ENCODE data around the gene DR1. TPM values are rescaled to one million over a fixed set of nuclear protein-coding genes. Genes with fewer than 3 reads are reported as not detected.
A peak's percentile ranks its signal among the peaks of the same experiment; 100 is the strongest.

Gene DR1
- total RNA-seq, 1 donor from 2014 or later = 52.3 TPM

DNA sequence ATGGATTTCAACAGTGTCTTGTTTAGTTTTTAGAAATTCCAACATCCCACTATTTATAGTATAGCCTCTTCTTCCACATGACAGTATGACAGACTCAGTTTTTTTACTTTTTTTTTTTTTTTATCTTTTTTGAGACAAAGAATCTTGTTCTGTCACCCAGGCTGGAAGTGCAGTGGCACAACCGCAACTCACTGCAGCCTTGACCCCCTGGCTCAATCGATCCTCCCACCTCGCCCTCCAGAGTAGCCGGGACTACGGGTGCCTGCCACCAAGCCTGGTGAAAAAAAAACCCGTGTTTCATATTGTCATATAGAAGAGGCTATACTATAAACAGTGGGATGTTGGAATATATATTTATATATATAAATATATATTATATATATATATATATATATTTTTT lies 1.2 kb upstream of the DR1 start:
- H3K36me3 ChIP-seq = no peaks in the 10 kb centered on the region
- H3K4me1 ChIP-seq = peaks cover 21% of the 10 kb centered on the region
- no peak overlapping the region for H3K4me3 ChIP-seq
- DNase-seq (no peak), ATAC-seq (no peak)
- no peak overlapping the region for H3K27ac ChIP-seq
- TF ChIP-seq, protein P1, sequence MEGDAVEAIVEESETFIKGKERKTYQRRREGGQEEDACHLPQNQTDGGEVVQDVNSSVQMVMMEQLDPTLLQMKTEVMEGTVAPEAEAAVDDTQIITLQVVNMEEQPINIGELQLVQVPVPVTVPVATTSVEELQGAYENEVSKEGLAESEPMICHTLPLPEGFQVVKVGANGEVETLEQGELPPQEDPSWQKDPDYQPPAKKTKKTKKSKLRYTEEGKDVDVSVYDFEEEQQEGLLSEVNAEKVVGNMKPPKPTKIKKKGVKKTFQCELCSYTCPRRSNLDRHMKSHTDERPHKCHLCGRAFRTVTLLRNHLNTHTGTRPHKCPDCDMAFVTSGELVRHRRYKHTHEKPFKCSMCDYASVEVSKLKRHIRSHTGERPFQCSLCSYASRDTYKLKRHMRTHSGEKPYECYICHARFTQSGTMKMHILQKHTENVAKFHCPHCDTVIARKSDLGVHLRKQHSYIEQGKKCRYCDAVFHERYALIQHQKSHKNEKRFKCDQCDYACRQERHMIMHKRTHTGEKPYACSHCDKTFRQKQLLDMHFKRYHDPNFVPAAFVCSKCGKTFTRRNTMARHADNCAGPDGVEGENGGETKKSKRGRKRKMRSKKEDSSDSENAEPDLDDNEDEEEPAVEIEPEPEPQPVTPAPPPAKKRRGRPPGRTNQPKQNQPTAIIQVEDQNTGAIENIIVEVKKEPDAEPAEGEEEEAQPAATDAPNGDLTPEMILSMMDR (IDR thresholded peaks at IDR 0.05) = no peak
- intact Hi-C loops (cut with DNase I) = no loop called here
- no peaks in the 10 kb centered on the region for H3K9me3 ChIP-seq
- H3K27me3 ChIP-seq (ENCODE audit: low read depth) = no peaks in the 10 kb centered on the region

DNA sequence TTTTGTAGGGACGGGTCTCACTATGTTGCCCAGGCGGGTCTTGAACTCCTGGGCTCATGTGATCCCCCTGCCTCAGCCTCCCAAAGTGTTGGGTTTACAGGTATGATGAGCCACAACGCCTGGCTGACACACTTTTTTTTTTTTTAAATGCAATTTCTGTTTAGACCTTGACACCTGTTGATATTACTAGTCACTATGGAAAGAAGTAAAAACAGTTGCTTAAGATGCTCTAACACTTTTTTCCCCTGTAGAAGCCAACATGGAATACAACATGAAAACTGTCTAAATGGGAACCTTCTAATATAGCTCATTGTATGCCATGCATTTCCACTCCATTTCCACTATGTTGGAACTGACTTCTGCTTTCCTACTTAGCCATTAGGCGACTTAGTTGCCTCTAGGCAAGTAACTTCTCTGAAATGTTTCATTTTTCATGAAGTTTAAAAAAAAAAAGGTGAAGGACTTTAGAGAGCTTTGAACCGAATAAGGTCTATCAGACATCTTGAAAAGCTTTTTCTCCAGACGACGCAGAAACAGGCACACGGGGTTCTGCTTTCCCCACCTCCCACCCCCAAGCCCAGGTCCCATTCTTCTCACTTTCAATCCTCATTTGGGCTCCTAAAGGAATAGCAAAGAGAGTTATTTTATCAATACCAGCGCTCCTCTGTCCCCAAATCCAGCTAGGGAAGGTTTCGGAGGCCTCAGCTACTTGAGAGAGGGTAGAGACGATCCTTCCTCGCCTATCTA lies 648 bp upstream of the DR1 start:
- Histone ChIP-seq H3K36me3 (no peaks in the 10 kb centered on the region), H3K27ac (peak overlapping the region; percentile 95), H3K27me3 (ENCODE audit: low read depth) (no peaks in the 10 kb centered on the region), H3K9me3 (no peaks in the 10 kb centered on the region), H3K4me3 (peak overlapping the region; percentile 94), H3K4me1 (peaks cover 27% of the 10 kb centered on the region)
- TF ChIP-seq, protein P1 (IDR thresholded peaks at IDR 0.05) = no peak
- ATAC-seq = peak; percentile 6 to 33
- intact Hi-C loops (cut with DNase I) = no loop called here
- no peak for DNase-seq

- H3K9me3 ChIP-seq = no peaks in the 10 kb centered on the region
- DNase-seq = no peak
- peak overlapping the region; percentile 95 for H3K27ac ChIP-seq
- H3K4me1 ChIP-seq = peaks cover 42% of the 10 kb centered on the region
- intact Hi-C loops (cut with DNase I) = no loop called here
- TF ChIP-seq, protein P1 (IDR thresholded peaks at IDR 0.05) = no peak
- no peaks in the 10 kb centered on the region for H3K36me3 ChIP-seq
- peak; percentile 41 to 50 for ATAC-seq
- peak overlapping the region; percentile 94 for H3K4me3 ChIP-seq
- no peaks in the 10 kb centered on the region for H3K27me3 ChIP-seq (ENCODE audit: low read depth)
Measured at GRCh38 chr1:93346421-93346993, 800 bp downstream of the DR1 start.

GRCh38 chr1:93347334-93347899 lies 1.7 kb downstream of the DR1 start:
- no peaks in the 10 kb centered on the region for H3K36me3 ChIP-seq
- peak overlapping the region; percentile 94 for H3K4me3 ChIP-seq
- H3K4me1 ChIP-seq = peaks cover 46% of the 10 kb centered on the region
- no peak for ATAC-seq
- H3K9me3 ChIP-seq = no peaks in the 10 kb centered on the region
- no peak for DNase-seq
- H3K27me3 ChIP-seq (ENCODE audit: low read depth) = no peaks in the 10 kb centered on the region
- TF ChIP-seq, protein P1 (IDR thresholded peaks at IDR 0.05) = no peak
- intact Hi-C loops (cut with DNase I) = no loop called here
- H3K27ac ChIP-seq = peak overlapping the region; percentile 95

DNA sequence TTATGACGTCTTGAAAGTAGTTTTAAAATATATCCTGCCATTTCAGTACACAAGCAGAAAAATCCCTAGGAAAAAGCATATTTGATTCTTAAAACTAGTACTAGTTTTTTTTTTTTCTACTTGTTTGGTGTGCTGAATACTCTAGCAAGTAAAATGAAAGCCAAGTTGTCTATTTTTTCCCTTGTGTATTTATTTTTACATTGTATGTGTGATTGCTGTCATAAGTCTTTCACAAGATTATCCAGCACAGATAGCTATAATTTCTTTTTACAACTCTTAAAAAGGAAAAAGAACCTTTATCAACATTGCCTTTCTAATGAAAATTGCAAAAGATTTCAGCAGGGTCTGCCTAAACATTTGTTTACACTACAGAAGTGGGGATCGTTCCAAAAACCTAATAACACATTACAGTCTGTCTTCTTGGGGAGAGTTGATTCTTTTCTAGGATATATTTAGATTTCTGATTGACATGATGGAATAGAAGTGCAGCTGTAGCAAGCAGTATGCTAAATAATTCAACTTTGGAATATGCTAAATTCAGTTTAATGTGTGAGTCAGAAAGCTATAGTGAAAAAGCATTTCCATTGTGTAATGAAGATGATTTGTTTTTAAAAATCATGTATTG lies 2.5 kb downstream of the DR1 start:
- DNase-seq (no peak), ATAC-seq (no peak)
- Histone ChIP-seq H3K27ac (no peak overlapping the region), H3K27me3 (ENCODE audit: low read depth) (no peaks in the 10 kb centered on the region), H3K4me3 (peak overlapping the region; percentile 94), H3K9me3 (no peaks in the 10 kb centered on the region), H3K4me1 (peaks cover 51% of the 10 kb centered on the region), H3K36me3 (no peaks in the 10 kb centered on the region)
- intact Hi-C loops (cut with DNase I) = no loop called here
- TF ChIP-seq, protein P1 (IDR thresholded peaks at IDR 0.05) = no peak

Measured in lower lobe of right lung (tissue), 2 donors.